Measurements from ENCODE around the gene KTN1. TPM values are rescaled to one million over a fixed set of nuclear protein-coding genes. Genes with fewer than 3 reads are reported as not detected.

The KTN1 gene
- total RNA-seq, 2 experiments from 2014 or later = 59.9 to 68.4 TPM

GRCh38 chr14:55621391-55621790, 41.4 kb downstream of the KTN1 start:
- H3K4me3 Mint-ChIP-seq = no peak overlapping the region
- peaks cover 91% of the 10 kb centered on the region for H3K36me3 Mint-ChIP-seq (ENCODE audit: low read depth)
- H3K4me1 Mint-ChIP-seq (ENCODE audit: low read depth) = peaks cover 3% of the 10 kb centered on the region
- intact Hi-C loops (cut with DNase I, micrococcal nuclease) = no loop called here
- CTCF ChIA-PET = no interaction called here
- no peaks in the 10 kb centered on the region for H3K27me3 ChIP-seq (ENCODE audit: control insufficient read depth in 1 of 2, insufficient read depth in 2 of 2, low read length in 2 of 2)
- ATAC-seq (ENCODE audit: poor library complexity) = no peak
- H3K36me3 ChIP-seq (ENCODE audit: insufficient read depth, low read length) = peaks cover 73% of the 10 kb centered on the region
- H3K4me3 ChIP-seq (ENCODE audit: low read length) = no peak overlapping the region
- POLR2A ChIA-PET = no interaction called here
- H3K4me1 ChIP-seq (ENCODE audit: insufficient read depth, low read length) = no peaks in the 10 kb centered on the region
- H3K9me3 ChIP-seq (ENCODE audit: control insufficient read depth in 1 of 2, insufficient read depth in 1 of 2, low read length in 2 of 2) = peaks cover 4 to 5% of the 10 kb centered on the region in 2 experiments
- no peak overlapping the region for H3K27ac Mint-ChIP-seq
- no peaks in the 10 kb centered on the region for H3K27me3 Mint-ChIP-seq
- H3K9me3 Mint-ChIP-seq = peaks cover 2% of the 10 kb centered on the region
- no peak for DNase-seq
- H3K27ac ChIP-seq (ENCODE audit: low read depth in 1 of 2, low read length in 2 of 2) = no peak overlapping the region
- TF ChIP-seq, protein P1, sequence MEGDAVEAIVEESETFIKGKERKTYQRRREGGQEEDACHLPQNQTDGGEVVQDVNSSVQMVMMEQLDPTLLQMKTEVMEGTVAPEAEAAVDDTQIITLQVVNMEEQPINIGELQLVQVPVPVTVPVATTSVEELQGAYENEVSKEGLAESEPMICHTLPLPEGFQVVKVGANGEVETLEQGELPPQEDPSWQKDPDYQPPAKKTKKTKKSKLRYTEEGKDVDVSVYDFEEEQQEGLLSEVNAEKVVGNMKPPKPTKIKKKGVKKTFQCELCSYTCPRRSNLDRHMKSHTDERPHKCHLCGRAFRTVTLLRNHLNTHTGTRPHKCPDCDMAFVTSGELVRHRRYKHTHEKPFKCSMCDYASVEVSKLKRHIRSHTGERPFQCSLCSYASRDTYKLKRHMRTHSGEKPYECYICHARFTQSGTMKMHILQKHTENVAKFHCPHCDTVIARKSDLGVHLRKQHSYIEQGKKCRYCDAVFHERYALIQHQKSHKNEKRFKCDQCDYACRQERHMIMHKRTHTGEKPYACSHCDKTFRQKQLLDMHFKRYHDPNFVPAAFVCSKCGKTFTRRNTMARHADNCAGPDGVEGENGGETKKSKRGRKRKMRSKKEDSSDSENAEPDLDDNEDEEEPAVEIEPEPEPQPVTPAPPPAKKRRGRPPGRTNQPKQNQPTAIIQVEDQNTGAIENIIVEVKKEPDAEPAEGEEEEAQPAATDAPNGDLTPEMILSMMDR (IDR thresholded peaks at IDR 0.05) = no peak

GRCh38 chr14:55624913-55625312, 44.9 kb downstream of the KTN1 start:
- H3K27ac Mint-ChIP-seq = no peak overlapping the region

GRCh38 chr14:55625481-55625880, 45.5 kb downstream of the KTN1 start:
- Mint-ChIP-seq H3K27me3 (no peaks in the 10 kb centered on the region), H3K4me1 (ENCODE audit: low read depth) (peaks cover 13% of the 10 kb centered on the region), H3K4me3 (no peak overlapping the region), H3K27ac (no peak overlapping the region), H3K9me3 (peaks cover 2% of the 10 kb centered on the region), H3K36me3 (ENCODE audit: low read depth) (peaks cover 89% of the 10 kb centered on the region)
- no peaks in the 10 kb centered on the region for H3K4me1 ChIP-seq (ENCODE audit: insufficient read depth, low read length)
- no peak for ATAC-seq (ENCODE audit: poor library complexity)
- TF ChIP-seq, protein P1 (IDR thresholded peaks at IDR 0.05) = no peak
- CTCF ChIA-PET = no interaction called here
- H3K27me3 ChIP-seq (ENCODE audit: control insufficient read depth in 1 of 2, insufficient read depth in 2 of 2, low read length in 2 of 2) = no peaks in the 10 kb centered on the region
- POLR2A ChIA-PET = no interaction called here
- intact Hi-C loops (cut with DNase I, micrococcal nuclease) = loop anchor here in 1 of 2 experiments (5.0 kb wide), 1 partner anchor 43 kb away; the partner anchor contains the start of gene KTN1
- no peak for DNase-seq
- H3K36me3 ChIP-seq (ENCODE audit: insufficient read depth, low read length) = peaks cover 67% of the 10 kb centered on the region
- H3K9me3 ChIP-seq (ENCODE audit: control insufficient read depth in 1 of 2, insufficient read depth in 1 of 2, low read length in 2 of 2) = peaks cover 0 to under 1% of the 10 kb centered on the region in 2 experiments
- no peak overlapping the region for H3K4me3 ChIP-seq (ENCODE audit: low read length)
- H3K27ac ChIP-seq (ENCODE audit: low read depth in 1 of 2, low read length in 2 of 2) = no peak overlapping the region

More at GRCh38 chr14:55624913-55625312, 44.9 kb downstream of the KTN1 start:
- Histone ChIP-seq H3K27ac (ENCODE audit: low read depth in 1 of 2, low read length in 2 of 2) (no peak overlapping the region), H3K27me3 (ENCODE audit: control insufficient read depth in 1 of 2, insufficient read depth in 2 of 2, low read length in 2 of 2) (no peaks in the 10 kb centered on the region), H3K4me1 (ENCODE audit: insufficient read depth, low read length) (no peaks in the 10 kb centered on the region), H3K9me3 (ENCODE audit: control insufficient read depth in 1 of 2, insufficient read depth in 1 of 2, low read length in 2 of 2) (peaks cover 4 to 5% of the 10 kb centered on the region in 2 experiments), H3K36me3 (ENCODE audit: insufficient read depth, low read length) (peaks cover 67% of the 10 kb centered on the region), H3K4me3 (ENCODE audit: low read length) (no peak overlapping the region)
- Mint-ChIP-seq H3K27me3 (no peaks in the 10 kb centered on the region), H3K9me3 (peaks cover 2% of the 10 kb centered on the region), H3K4me1 (ENCODE audit: low read depth) (peaks cover 7% of the 10 kb centered on the region), H3K4me3 (no peak overlapping the region), H3K36me3 (ENCODE audit: low read depth) (peaks cover 89% of the 10 kb centered on the region)
- intact Hi-C loops (cut with DNase I, micrococcal nuclease) = loop anchor here in 1 of 2 experiments (5.0 kb wide), 1 partner anchor 43 kb away; the partner anchor contains the start of gene KTN1
- ATAC-seq (ENCODE audit: poor library complexity) = no peak
- CTCF ChIA-PET = no interaction called here
- POLR2A ChIA-PET = no interaction called here
- DNase-seq = no peak
- TF ChIP-seq, protein P1 (IDR thresholded peaks at IDR 0.05) = no peak

All from CD4-positive, alpha-beta T cell (primary cell).